Neural progenitor cell (in vitro differentiated cells): Measurements from ENCODE around the gene GP9. TPM values are rescaled to one million over a fixed set of nuclear protein-coding genes. Genes with fewer than 3 reads are reported as not detected.
A peak's percentile ranks its signal among the peaks of the same experiment; 100 is the strongest.

Experiments
- DNase-seq: peaks from one replicate; pipeline ENCODE4 v3.0.0-alpha.2; 2016; ENCODE audit warnings: low spot score
- H2AFZ ChIP-seq: fragments of 200-600 bp; sonication (generic); replicated peaks from 2 replicates; pipeline ENCODE4 v1.6.1; 2016; ENCODE audit warnings: antibody characterized with exemption
- H3F3A ChIP-seq: fragments of 200-600 bp; sonication (generic); 2 replicates; pipeline ENCODE4 v1.6.1; 2016; ENCODE audit warnings: antibody characterized with exemption, low read depth
- H3K27ac ChIP-seq: fragments of 200-600 bp; sonication (generic); 2 replicates; pipeline ENCODE4 v1.5.1; 2016; ENCODE audit warnings: mild to moderate bottlenecking
- H3K27me3 ChIP-seq: fragments of 200-600 bp; sonication (generic); 2 replicates; pipeline ENCODE4 v1.6.1; 2016; ENCODE audit warnings: mild to moderate bottlenecking, moderate library complexity
- H3K36me3 ChIP-seq: fragments of 200-600 bp; sonication (generic); 2 replicates; pipeline ENCODE4 v1.5.1; 2016
- H3K4me1 ChIP-seq: fragments of 200-600 bp; sonication (generic); 2 replicates; pipeline ENCODE4 v1.6.1; 2016; ENCODE audit warnings: mixed run types
- H3K4me2 ChIP-seq: fragments of 200-600 bp; sonication (generic); 2 replicates; pipeline ENCODE4 v1.6.1; 2016
- H3K4me3 ChIP-seq: fragments of 200-600 bp; sonication (generic); 2 replicates; pipeline ENCODE4 v1.5.1; 2016
- H3K79me2 ChIP-seq: fragments of 200-600 bp; sonication (generic); 2 replicates; pipeline ENCODE4 v1.6.1; 2016; ENCODE audit warnings: low read depth
- H3K9ac ChIP-seq: fragments of 200-600 bp; sonication (generic); 2 replicates; pipeline ENCODE4 v1.6.1; 2016
- H3K9me3 ChIP-seq: fragments of 200-600 bp; sonication (generic); 2 replicates; pipeline ENCODE4 v1.5.1; 2016; ENCODE audit warnings: low read depth
- H4K20me1 ChIP-seq: fragments of 200-600 bp; sonication (generic); 2 replicates; pipeline ENCODE4 v1.6.1; 2016; ENCODE audit warnings: low read depth
- H3K27ac Mint-ChIP-seq: 3 replicates; pipeline ENCODE4 v1.8.0; 2021; ENCODE audit warnings: mixed read lengths
- H3K27me3 Mint-ChIP-seq: 2 replicates; pipeline ENCODE4 v1.8.0; 2022; ENCODE audit warnings: low read depth, mild to moderate bottlenecking, inconsistent platforms, moderate library complexity, mixed read lengths; ENCODE audit not compliant: insufficient read depth
- H3K36me3 Mint-ChIP-seq: 3 replicates; pipeline ENCODE4 v1.8.0; 2021; ENCODE audit warnings: mixed read lengths
- H3K4me1 Mint-ChIP-seq: 3 replicates; pipeline ENCODE4 v1.8.0; 2021; ENCODE audit warnings: mixed read lengths
- H3K4me3 Mint-ChIP-seq: 3 replicates; pipeline ENCODE4 v1.8.0; 2021; ENCODE audit warnings: mild to moderate bottlenecking, moderate library complexity, mixed read lengths
- H3K9me3 Mint-ChIP-seq: 3 replicates; pipeline ENCODE4 v1.8.0; 2020; ENCODE audit warnings: mixed read lengths
- CTCF ChIP-seq: fragments of 200-600 bp; sonication (generic); IDR thresholded peaks from 2 replicates; pipeline ENCODE4 v1.5.1; 2017; ENCODE audit warnings: antibody characterized with exemption, mild to moderate bottlenecking
- EZH2 ChIP-seq: fragments of 200-600 bp; sonication (generic); IDR thresholded peaks from 2 replicates; pipeline ENCODE4 v1.6.1; 2017; ENCODE audit warnings: antibody characterized with exemption, mild to moderate bottlenecking, moderate library complexity
- EZH2phosphoT487 ChIP-seq: fragments of 200-600 bp; sonication (generic); IDR thresholded peaks from 2 replicates; pipeline ENCODE4 v1.6.1; 2017; ENCODE audit warnings: antibody characterized with exemption
- total RNA-seq: library from RNA; depleted of rRNA; stranded (reverse); fragments of >200 nt; gene quantifications from 2 replicates; pipeline ENCODE4 v1.2.3, GENCODE V29; 2015; ENCODE audit warnings: low replicate concordance

GP9 gene
- total RNA-seq, 1 donor from 2014 or later, result not detected

GRCh38 chr3:129026728-129027543 is 33.6 kb upstream of the GP9 start:
- peak; percentile 91 for DNase-seq
- Histone ChIP-seq H3K79me2 (no peaks in the 10 kb centered on the region), H3F3A (peaks cover 2% of the 10 kb centered on the region), H3K9ac (no peak overlapping the region), H3K27me3 (peaks cover 35% of the 10 kb centered on the region), H3K4me2 (peak overlapping the region; percentile 74), H2AFZ (peak overlapping the region; percentile 89), H3K4me1 (peaks cover 5% of the 10 kb centered on the region), H3K36me3 (no peaks in the 10 kb centered on the region), H3K27ac (no peak overlapping the region), H3K4me3 (peak overlapping the region; percentile 47), H3K9me3 (no peaks in the 10 kb centered on the region), H4K20me1 (no peaks in the 10 kb centered on the region)
- H3K4me1 Mint-ChIP-seq, result peaks cover 26% of the 10 kb centered on the region
- TF ChIP-seq EZH2phosphoT487 (no peak), CTCF (peak; percentile 52)
- no peaks in the 10 kb centered on the region for H3K27me3 Mint-ChIP-seq
- H3K27ac Mint-ChIP-seq, result peak overlapping the region; percentile 85
- H3K9me3 Mint-ChIP-seq, result peaks cover 2% of the 10 kb centered on the region
- H3K36me3 Mint-ChIP-seq, result peaks cover 25% of the 10 kb centered on the region
- H3K4me3 Mint-ChIP-seq, result peak overlapping the region; percentile 73

GRCh38 chr3:129027544-129027880 is 33.1 kb upstream of the GP9 start:
- Mint-ChIP-seq H3K27ac (no peak overlapping the region), H3K4me3 (no peak overlapping the region), H3K9me3 (peaks cover 2% of the 10 kb centered on the region), H3K4me1 (peaks cover 26% of the 10 kb centered on the region), H3K36me3 (peaks cover 25% of the 10 kb centered on the region), H3K27me3 (no peaks in the 10 kb centered on the region)
- DNase-seq, result no peak
- Histone ChIP-seq H3F3A (peaks cover 2% of the 10 kb centered on the region), H3K4me3 (peak overlapping the region; percentile 47), H3K4me2 (peak overlapping the region; percentile 74), H3K79me2 (no peaks in the 10 kb centered on the region), H3K27me3 (peaks cover 35% of the 10 kb centered on the region), H4K20me1 (no peaks in the 10 kb centered on the region), H3K27ac (no peak overlapping the region), H3K4me1 (peaks cover 5% of the 10 kb centered on the region), H2AFZ (peak overlapping the region; percentile 89), H3K9ac (no peak overlapping the region), H3K36me3 (no peaks in the 10 kb centered on the region), H3K9me3 (no peaks in the 10 kb centered on the region)
- TF ChIP-seq CTCF, result no peak
- TF ChIP-seq EZH2, result no peak
- TF ChIP-seq EZH2phosphoT487, result no peak

GRCh38 chr3:129028866-129029265 is 31.7 kb upstream of the GP9 start:
- H3K4me1 ChIP-seq, result peaks cover 5% of the 10 kb centered on the region
- H3K27ac ChIP-seq, result no peak overlapping the region
- no peak for TF ChIP-seq CTCF
- no peak for TF ChIP-seq EZH2
- TF ChIP-seq EZH2phosphoT487, result no peak
- no peak overlapping the region for H3K9ac ChIP-seq
- H3K27me3 ChIP-seq, result peaks cover 35% of the 10 kb centered on the region
- peaks cover 29% of the 10 kb centered on the region for H3K36me3 Mint-ChIP-seq
- no peaks in the 10 kb centered on the region for H3K9me3 ChIP-seq
- peaks cover 26% of the 10 kb centered on the region for H3K4me1 Mint-ChIP-seq
- H3K27ac Mint-ChIP-seq, result no peak overlapping the region
- no peak overlapping the region for H2AFZ ChIP-seq
- H3K4me2 ChIP-seq, result no peak overlapping the region
- peaks cover 2% of the 10 kb centered on the region for H3F3A ChIP-seq
- no peaks in the 10 kb centered on the region for H3K9me3 Mint-ChIP-seq
- no peaks in the 10 kb centered on the region for H4K20me1 ChIP-seq
- no peak overlapping the region for H3K4me3 Mint-ChIP-seq
- H3K4me3 ChIP-seq, result no peak overlapping the region
- no peaks in the 10 kb centered on the region for H3K36me3 ChIP-seq
- H3K79me2 ChIP-seq, result no peaks in the 10 kb centered on the region
- no peaks in the 10 kb centered on the region for H3K27me3 Mint-ChIP-seq
- no peak for DNase-seq
